Breast epithelium (tissue), 4 donors: ENCODE measurements around the gene RPL21. TPM values are rescaled to one million over a fixed set of nuclear protein-coding genes. Genes with fewer than 3 reads are reported as not detected.
"Not testable (repeated sequence)": the region's sequence is repeated elsewhere in the genome, so short reads cannot be mapped to it uniquely, and the experiment has no call there.

ENCODE experiments used
- DNase-seq, 2 donors: peaks; one replicate each; pipeline ENCODE4 v3.0.0-alpha.2; 2019; ENCODE audit warnings: low spot score in 2 of 2
- H3K27ac ChIP-seq, 2 donors: fragments of 200-600 bp; sonication (generic) in 1 of 2; one replicate each; pipeline ENCODE4 v1.5.1; 2016 to 2019; ENCODE audit warnings: mild to moderate bottlenecking in 1 of 2
- H3K27me3 ChIP-seq, 2 donors: fragments of 200-600 bp; sonication (generic) in 1 of 2; one replicate each; pipeline versions ENCODE4 v1.5.1 to v1.6.0; 2017 to 2019; ENCODE audit warnings: control low read depth in 1 of 2, mild to moderate bottlenecking in 1 of 2
- H3K36me3 ChIP-seq: fragments of 200-600 bp; one replicate; pipeline ENCODE4 v1.5.1; 2019
- H3K4me1 ChIP-seq, 2 donors: fragments of 200-600 bp; sonication (generic); one replicate each; pipeline ENCODE4 v1.5.1; 2016 to 2019; ENCODE audit warnings: control low read depth in 1 of 2
- H3K4me3 ChIP-seq, 3 donors: fragments of 200-600 bp; sonication (generic); 1 replicate in 2 of 3; 2 replicates in 1 of 3; pipeline ENCODE4 v1.5.1; 2016 to 2019; ENCODE audit warnings: mild to moderate bottlenecking in 3 of 3, moderate library complexity in 2 of 3
- H3K9me3 ChIP-seq, 2 donors: fragments of 200-600 bp; sonication (generic) in 1 of 2; one replicate each; pipeline ENCODE4 v1.5.1; 2016 to 2019; ENCODE audit warnings: control low read depth in 1 of 2
- POLR2A ChIP-seq: fragments of 450-650 bp; IDR thresholded peaks from one replicate; pipeline ENCODE4 v1.6.1; 2016; ENCODE audit warnings: antibody characterized with exemption, mild to moderate bottlenecking, moderate library complexity
- POLR2AphosphoS5 ChIP-seq, 3 donors: sonication (generic); formaldehyde crosslinking; IDR thresholded peaks; one replicate each; pipeline ENCODE4 v1.6.1; 2017; ENCODE audit warnings: antibody characterized with exemption in 3 of 3
- intact Hi-C: fragments of 100-400 bp; cut with DNase I; formaldehyde crosslinking; loops from one replicate; pipeline ENCODE4 v1.15.1; 2023; ENCODE audit warnings: low total_unique reads
- total RNA-seq, 3 donors: library from RNA; depleted of rRNA; stranded (reverse); fragments of >200 nt; gene quantifications; one replicate each; pipeline ENCODE4 v1.1.0, GENCODE V29; 2016
- TF ChIP-seq, protein P1 (sequence below), 3 donors: fragments of 450-650 bp; IDR thresholded peaks; one replicate each; pipeline ENCODE4 v1.5.1; 2016 to 2017; ENCODE audit warnings: antibody characterized with exemption in 3 of 3, mild to moderate bottlenecking in 3 of 3, moderate library complexity in 3 of 3

The RPL21 gene
- total RNA-seq, 3 donors from 2014 or later, result 979 to 1,473 (median 1,466) TPM

DNA sequence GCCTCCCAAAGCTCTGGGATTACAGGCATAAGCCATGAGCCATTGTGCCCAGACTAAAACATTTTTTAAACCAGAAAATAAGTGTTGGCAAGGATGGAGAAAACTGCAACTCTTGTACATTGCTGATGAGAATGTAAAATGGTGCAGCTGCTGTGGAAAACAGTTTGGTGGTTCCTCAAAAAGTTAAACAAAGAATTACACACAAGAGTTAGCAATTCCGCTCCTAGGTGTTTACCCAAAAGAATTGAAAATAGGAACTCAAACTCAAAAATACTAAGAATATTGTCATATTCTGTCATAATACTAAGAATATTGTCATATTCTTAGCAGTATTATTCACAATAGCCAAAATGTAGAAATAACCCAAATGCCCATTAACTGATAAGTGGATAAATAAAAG is 40.1 kb upstream of the RPL21 start:
- H3K36me3 ChIP-seq, result no peaks in the 10 kb centered on the region
- H3K27me3 ChIP-seq, result no peaks in the 10 kb centered on the region
- no peak for DNase-seq
- intact Hi-C loops, result no loop called here
- H3K4me1 ChIP-seq, result no peaks in the 10 kb centered on the region
- H3K27ac ChIP-seq, result no peak overlapping the region
- TF ChIP-seq POLR2A (no peak), POLR2AphosphoS5 (IDR thresholded peaks at IDR 0.05) (no peak)
- TF ChIP-seq, protein P1, sequence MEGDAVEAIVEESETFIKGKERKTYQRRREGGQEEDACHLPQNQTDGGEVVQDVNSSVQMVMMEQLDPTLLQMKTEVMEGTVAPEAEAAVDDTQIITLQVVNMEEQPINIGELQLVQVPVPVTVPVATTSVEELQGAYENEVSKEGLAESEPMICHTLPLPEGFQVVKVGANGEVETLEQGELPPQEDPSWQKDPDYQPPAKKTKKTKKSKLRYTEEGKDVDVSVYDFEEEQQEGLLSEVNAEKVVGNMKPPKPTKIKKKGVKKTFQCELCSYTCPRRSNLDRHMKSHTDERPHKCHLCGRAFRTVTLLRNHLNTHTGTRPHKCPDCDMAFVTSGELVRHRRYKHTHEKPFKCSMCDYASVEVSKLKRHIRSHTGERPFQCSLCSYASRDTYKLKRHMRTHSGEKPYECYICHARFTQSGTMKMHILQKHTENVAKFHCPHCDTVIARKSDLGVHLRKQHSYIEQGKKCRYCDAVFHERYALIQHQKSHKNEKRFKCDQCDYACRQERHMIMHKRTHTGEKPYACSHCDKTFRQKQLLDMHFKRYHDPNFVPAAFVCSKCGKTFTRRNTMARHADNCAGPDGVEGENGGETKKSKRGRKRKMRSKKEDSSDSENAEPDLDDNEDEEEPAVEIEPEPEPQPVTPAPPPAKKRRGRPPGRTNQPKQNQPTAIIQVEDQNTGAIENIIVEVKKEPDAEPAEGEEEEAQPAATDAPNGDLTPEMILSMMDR (IDR thresholded peaks at IDR 0.05), result no peak
- H3K4me3 ChIP-seq, result no peak overlapping the region
- H3K9me3 ChIP-seq, result peaks cover 0 to 6% of the 10 kb centered on the region in 2 donors

DNA sequence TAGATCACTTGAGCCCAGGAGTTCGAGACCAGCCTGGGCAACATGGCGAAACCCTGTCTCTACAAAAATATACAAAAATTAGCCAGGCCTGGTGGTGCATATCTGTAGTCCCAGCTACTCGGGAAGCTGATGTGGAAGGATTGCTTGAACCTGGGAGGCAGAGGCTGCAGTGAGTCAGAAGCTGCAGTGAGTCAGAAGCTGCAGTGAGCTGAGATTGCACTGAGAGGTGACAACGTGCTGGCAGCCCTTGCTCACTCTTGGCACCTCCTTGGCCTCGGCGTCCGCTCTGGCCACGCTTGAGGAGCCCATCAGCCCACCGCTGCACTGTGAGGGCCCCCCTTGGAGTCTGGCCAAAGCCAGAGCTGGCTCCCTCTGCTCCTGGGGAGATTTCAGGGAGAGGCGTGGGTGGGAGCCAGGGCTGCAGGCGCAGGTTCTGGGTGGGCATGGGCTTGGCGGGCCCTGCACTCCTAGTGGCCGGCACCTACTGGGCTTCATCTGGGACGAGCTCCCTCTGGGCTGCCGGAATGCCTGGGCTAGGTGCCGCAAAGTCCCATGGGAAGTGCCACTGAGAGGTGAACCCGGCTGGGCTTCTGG is 39.5 kb upstream of the RPL21 start:
- H3K9me3 ChIP-seq, result peaks cover 0 to 6% of the 10 kb centered on the region in 2 donors
- DNase-seq, result no peak
- TF ChIP-seq, protein P1 (IDR thresholded peaks at IDR 0.05), result no peak
- no peak for TF ChIP-seq POLR2AphosphoS5 (IDR thresholded peaks at IDR 0.05)
- TF ChIP-seq POLR2A, result no peak
- H3K27ac ChIP-seq, result no peak overlapping the region
- no peaks in the 10 kb centered on the region for H3K36me3 ChIP-seq
- H3K27me3 ChIP-seq, result no peaks in the 10 kb centered on the region
- intact Hi-C loops, result no loop called here
- H3K4me3 ChIP-seq, result no peak overlapping the region
- H3K4me1 ChIP-seq, result no peaks in the 10 kb centered on the region

DNA sequence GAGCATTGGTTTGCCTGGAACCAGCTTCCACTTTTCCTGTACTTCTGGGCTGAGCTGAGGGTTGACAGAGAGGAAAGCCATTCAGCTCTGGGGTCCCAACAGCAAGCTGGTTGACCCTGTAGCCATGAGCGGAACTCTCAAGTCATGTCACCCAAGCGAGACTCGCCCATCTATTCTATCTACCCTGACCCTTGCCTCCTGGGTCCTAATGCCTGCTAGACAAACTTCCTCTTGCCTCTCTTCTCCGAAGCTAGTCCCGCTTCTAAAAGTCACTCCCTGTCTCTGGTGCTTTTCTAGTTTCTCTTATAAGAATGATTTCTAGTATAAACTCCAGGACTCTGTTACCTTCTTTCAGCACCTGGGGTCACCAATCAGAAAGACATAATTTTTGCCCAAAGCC is 38.0 kb upstream of the RPL21 start:
- intact Hi-C loops, H3K27ac ChIP-seq, H3K36me3 ChIP-seq, H3K27me3 ChIP-seq, DNase-seq, H3K4me1 ChIP-seq, H3K4me3 ChIP-seq, H3K9me3 ChIP-seq: not testable (repeated sequence)

DNA sequence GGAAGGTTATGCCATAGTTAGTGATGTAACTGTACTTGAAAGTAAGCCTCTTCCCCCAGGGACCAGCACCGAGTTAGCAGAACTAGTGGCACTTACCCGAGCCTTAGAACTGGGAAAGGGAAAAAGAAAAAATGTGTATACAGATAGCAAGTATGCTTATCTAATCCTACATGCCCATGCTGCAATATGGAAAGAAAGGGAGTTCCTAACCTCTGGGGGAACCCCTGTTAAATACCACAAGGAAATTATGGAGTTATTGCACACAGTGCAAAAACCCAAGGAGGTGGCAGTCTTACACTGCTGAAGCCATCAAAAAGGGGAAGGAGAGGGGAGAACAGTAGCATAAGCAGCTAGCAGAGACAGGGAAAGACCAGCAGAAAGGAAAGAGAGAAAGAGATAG is 33.6 kb upstream of the RPL21 start:
- H3K27ac ChIP-seq, H3K4me3 ChIP-seq, H3K4me1 ChIP-seq, DNase-seq, H3K27me3 ChIP-seq, intact Hi-C loops, H3K9me3 ChIP-seq, H3K36me3 ChIP-seq: not testable (repeated sequence)

DNA sequence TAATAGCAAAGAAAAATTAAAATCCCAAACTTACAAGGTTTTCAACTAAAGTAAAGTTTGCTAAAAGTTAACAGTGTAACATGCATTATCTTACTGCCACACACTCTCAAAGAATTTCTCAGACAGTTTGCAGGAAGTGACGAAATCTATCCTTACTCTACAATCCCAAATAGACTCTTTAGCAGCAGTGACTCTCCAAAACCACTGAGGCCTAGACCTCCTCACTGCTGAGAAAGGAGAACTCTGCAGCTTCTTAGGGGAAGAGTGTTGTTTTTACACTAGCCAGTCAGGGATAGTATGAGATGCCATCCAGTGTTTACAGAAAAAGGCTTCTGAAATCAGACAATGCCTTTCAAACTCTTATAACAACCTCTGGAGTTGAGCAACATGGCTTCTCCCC is 32.5 kb upstream of the RPL21 start:
- DNase-seq, H3K27me3 ChIP-seq, intact Hi-C loops, H3K4me3 ChIP-seq, H3K9me3 ChIP-seq, H3K27ac ChIP-seq, H3K4me1 ChIP-seq, H3K36me3 ChIP-seq: not testable (repeated sequence)

DNA sequence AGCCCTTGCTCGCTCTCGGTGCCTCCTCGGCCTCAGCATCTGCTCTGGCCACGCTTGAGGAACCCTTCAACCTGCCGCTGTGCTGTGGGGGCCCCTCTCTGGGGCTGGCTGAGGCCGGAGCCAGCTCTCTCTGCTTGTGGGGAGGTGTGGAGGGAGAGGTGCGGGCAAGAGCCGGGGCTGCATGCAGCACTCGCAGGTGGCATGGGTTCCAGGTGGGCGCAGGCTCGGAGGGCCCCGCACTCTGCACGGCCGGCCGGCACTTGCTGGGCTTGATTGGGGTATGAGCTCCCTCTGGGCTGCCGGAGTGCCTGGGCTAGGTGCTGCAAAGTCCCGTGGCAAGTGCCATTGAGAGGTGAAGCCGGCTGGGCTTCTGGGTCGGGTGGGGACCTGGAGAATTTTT is 31.7 kb upstream of the RPL21 start:
- TF ChIP-seq POLR2AphosphoS5 (IDR thresholded peaks at IDR 0.05), result no peak
- TF ChIP-seq, protein P1 (IDR thresholded peaks at IDR 0.05), result no peak
- no peak for TF ChIP-seq POLR2A
- no peak overlapping the region for H3K27ac ChIP-seq
- H3K4me1 ChIP-seq, result no peaks in the 10 kb centered on the region
- no peak for DNase-seq
- no peaks in the 10 kb centered on the region for H3K36me3 ChIP-seq
- peaks cover 0 to 4% of the 10 kb centered on the region in 2 donors for H3K9me3 ChIP-seq
- intact Hi-C loops, result no loop called here
- H3K4me3 ChIP-seq, result no peak overlapping the region
- H3K27me3 ChIP-seq, result no peaks in the 10 kb centered on the region

DNA sequence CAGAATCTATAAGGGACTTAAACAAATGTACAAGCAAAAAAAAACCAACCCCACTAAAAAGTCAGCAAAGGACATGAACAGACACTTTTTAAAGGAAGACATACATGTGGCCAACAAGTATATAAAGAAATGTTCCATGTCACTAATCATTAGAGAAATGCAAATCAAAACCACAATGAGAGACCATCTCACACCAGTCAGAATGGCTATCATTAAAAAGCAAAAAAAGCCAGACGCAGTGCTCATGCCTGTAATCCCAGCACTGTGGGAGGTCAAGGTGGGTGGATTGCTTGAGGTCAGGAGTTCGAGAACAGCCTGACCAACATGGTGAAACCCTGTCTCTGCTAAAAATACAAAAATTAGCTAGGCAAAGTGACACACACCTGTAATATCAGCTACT is 29.3 kb upstream of the RPL21 start:
- DNase-seq, H3K27ac ChIP-seq, H3K4me3 ChIP-seq, H3K9me3 ChIP-seq, H3K27me3 ChIP-seq, H3K4me1 ChIP-seq, H3K36me3 ChIP-seq, intact Hi-C loops: not testable (repeated sequence)
